Measurements from ENCODE around the gene ASNSD1.

DNA sequence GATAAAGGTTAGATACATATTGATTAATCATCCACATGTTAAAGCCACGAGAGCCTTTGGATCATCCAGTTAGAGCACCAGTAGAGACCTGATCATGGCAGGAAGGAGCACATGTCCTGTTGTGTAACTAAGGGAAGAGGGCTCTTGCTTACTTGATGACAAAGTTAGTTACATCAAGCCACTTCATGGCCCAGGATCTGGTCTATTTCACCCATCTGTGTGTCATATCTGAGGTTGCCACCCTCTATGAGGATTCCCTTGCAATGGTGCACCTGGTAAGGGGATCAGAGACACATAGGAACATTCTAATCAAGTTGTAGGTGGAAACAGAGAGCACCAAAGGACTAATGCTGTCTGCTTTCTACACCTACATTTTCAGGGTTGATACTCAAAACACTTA is 19.9 kb downstream of the ASNSD1 start:
- TF ChIP-seq, protein P1, sequence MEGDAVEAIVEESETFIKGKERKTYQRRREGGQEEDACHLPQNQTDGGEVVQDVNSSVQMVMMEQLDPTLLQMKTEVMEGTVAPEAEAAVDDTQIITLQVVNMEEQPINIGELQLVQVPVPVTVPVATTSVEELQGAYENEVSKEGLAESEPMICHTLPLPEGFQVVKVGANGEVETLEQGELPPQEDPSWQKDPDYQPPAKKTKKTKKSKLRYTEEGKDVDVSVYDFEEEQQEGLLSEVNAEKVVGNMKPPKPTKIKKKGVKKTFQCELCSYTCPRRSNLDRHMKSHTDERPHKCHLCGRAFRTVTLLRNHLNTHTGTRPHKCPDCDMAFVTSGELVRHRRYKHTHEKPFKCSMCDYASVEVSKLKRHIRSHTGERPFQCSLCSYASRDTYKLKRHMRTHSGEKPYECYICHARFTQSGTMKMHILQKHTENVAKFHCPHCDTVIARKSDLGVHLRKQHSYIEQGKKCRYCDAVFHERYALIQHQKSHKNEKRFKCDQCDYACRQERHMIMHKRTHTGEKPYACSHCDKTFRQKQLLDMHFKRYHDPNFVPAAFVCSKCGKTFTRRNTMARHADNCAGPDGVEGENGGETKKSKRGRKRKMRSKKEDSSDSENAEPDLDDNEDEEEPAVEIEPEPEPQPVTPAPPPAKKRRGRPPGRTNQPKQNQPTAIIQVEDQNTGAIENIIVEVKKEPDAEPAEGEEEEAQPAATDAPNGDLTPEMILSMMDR (conservative IDR thresholded peaks at IDR 0.05; ENCODE audit: low read depth, low read length): no peak
- TF ChIP-seq EZH2 (IDR thresholded peaks at IDR 0.05; ENCODE audit: low read length, unreplicated experiment): no peak
